HCT116 (cell line): ENCODE results near the gene SRSF2. TPM values are rescaled to one million over a fixed set of nuclear protein-coding genes. Genes with fewer than 3 reads are reported as not detected.
"Not testable (repeated sequence)": the region's sequence is repeated elsewhere in the genome, so short reads cannot be mapped to it uniquely, and the experiment has no call there.

ENCODE experiments used
- ATAC-seq: fragments of 200-7000 bp; cut with Tn5 transposase; 2 replicates; pipeline ENCODE4 v1.9.1; 2020; ENCODE audit warnings: mild to moderate bottlenecking, moderate library complexity
- BruUV-seq: library from RNA; stranded (reverse); fragments of 400-500 nt; replicated peaks from 2 replicates; lab custom pipeline; 2021; lab: Mats Ljungman, UMichigan
- CTCF ChIA-PET: fragments of 300-600 bp; sonication (Branson Sonifier 250); formaldehyde crosslinking; loops from one replicate; lab custom pipeline; 2021; ENCODE audit warnings: antibody characterized with exemption; lab: Charles Lee
- POLR2A ChIA-PET: fragments of 300-600, 350-600 bp; sonication (Branson Sonifier 250); formaldehyde crosslinking; loops from one replicate; lab custom pipeline; 2021; ENCODE audit warnings: antibody characterized with exemption; lab: Charles Lee
- RAD21 ChIA-PET, 2 experiments: fragments of 300-600 bp; sonication (Branson Sonifier 250); formaldehyde crosslinking; loops; one replicate each; lab custom pipeline; 2023; ENCODE audit warnings: low total read pairs in 2 of 2; ENCODE audit not compliant: uncharacterized antibody in 2 of 2, unreplicated experiment in 2 of 2, low non-redundant PET in 1 of 2; lab: Charles Lee
- DNase-seq: peaks from one replicate; pipeline ENCODE4 v3.0.0-alpha.2; 2010; ENCODE audit warnings: low read depth, low spot score
- H2AFZ ChIP-seq: fragments of 200-600 bp; shearing (Covaris generic), sonication (generic); 2 replicates; pipeline ENCODE4 v1.6.1; 2017; ENCODE audit warnings: low read depth, mixed run types, mixed read lengths, antibody characterized with exemption, low read length; ENCODE audit not compliant: poor library complexity, severe bottlenecking
- H3K27ac ChIP-seq: 2 replicates; pipeline ENCODE4 v1.5.1; 2012; ENCODE audit warnings: low read depth, low read length
- H3K27me3 ChIP-seq: fragments of 200-600 bp; sonication (generic); 2 replicates; pipeline ENCODE4 v1.6.1; 2016; ENCODE audit warnings: mixed run types, low read length, mixed read lengths; ENCODE audit not compliant: insufficient read depth
- H3K36me3 ChIP-seq, 2 experiments: fragments of 200-500 bp in 1 of 2; fragments of 200-600 bp in 1 of 2; sonication (Bioruptor generic) in 1 of 2; sonication (generic) in 1 of 2; 2 replicates each; pipeline versions ENCODE4 v1.5.1 to v1.6.1; 2014 to 2016; ENCODE audit warnings: low read length in 2 of 2, inconsistent platforms in 1 of 2, mixed read lengths in 1 of 2, mixed run types in 1 of 2; ENCODE audit not compliant: insufficient read depth in 2 of 2, control insufficient read depth in 1 of 2
- H3K4me1 ChIP-seq, 2 experiments: fragments of 200-600 bp in 1 of 2; sonication (generic) in 1 of 2; 2 replicates each; pipeline versions ENCODE4 v1.5.1 to v1.6.1; 2012 to 2017; ENCODE audit warnings: low read length in 2 of 2, inconsistent platforms in 1 of 2, mild to moderate bottlenecking in 1 of 2, mixed read lengths in 1 of 2, mixed run types in 1 of 2, moderate library complexity in 1 of 2; ENCODE audit not compliant: insufficient read depth in 2 of 2, control insufficient read depth in 1 of 2
- H3K4me2 ChIP-seq: fragments of 200-600 bp; sonication (generic); 2 replicates; pipeline ENCODE4 v1.6.1; 2017; ENCODE audit warnings: mixed run types, low read length, mixed read lengths
- H3K4me3 ChIP-seq, 2 experiments: fragments of 200-600 bp in 1 of 2; sonication (generic) in 1 of 2; replicated peaks in 1 of 2; 2 replicates each; pipeline ENCODE4 v1.5.1; 2011 to 2016; ENCODE audit warnings: low read length in 2 of 2, control low read depth in 1 of 2, low read depth in 1 of 2, mild to moderate bottlenecking in 1 of 2, mixed read lengths in 1 of 2, mixed run types in 1 of 2
- H3K79me2 ChIP-seq: fragments of 200-600 bp; sonication (generic); 2 replicates; pipeline ENCODE4 v1.6.1; 2017; ENCODE audit warnings: mild to moderate bottlenecking, mixed run types, low read length, moderate library complexity, mixed read lengths; ENCODE audit not compliant: insufficient read depth
- H3K9ac ChIP-seq: fragments of 200-600 bp; sonication (generic); 2 replicates; pipeline ENCODE4 v1.6.1; 2016; ENCODE audit warnings: low read length, mixed read lengths
- H3K9me2 ChIP-seq: fragments of 200-600 bp; sonication (generic), shearing (Covaris generic); 2 replicates; pipeline ENCODE4 v1.6.1; 2017; ENCODE audit warnings: mixed run types, mild to moderate bottlenecking, moderate library complexity; ENCODE audit not compliant: insufficient read depth
- H3K9me3 ChIP-seq, 2 experiments: fragments of 200-500 bp in 1 of 2; fragments of 200-600 bp in 1 of 2; sonication (Bioruptor generic) in 1 of 2; sonication (generic) in 1 of 2; 2 replicates each; pipeline ENCODE4 v1.6.1; 2014 to 2017; ENCODE audit warnings: low read length in 2 of 2, mixed read lengths in 2 of 2, inconsistent platforms in 1 of 2, low read depth in 1 of 2, mild to moderate bottlenecking in 1 of 2, mixed run types in 1 of 2, moderate library complexity in 1 of 2; ENCODE audit not compliant: control insufficient read depth in 1 of 2, insufficient read depth in 1 of 2
- H4K20me1 ChIP-seq: fragments of 200-600 bp; sonication (generic), shearing (Covaris generic); 2 replicates; pipeline ENCODE4 v1.6.1; 2017; ENCODE audit warnings: mixed run types, mild to moderate bottlenecking, moderate library complexity; ENCODE audit not compliant: insufficient read depth
- CEBPB ChIP-seq: IDR thresholded peaks from 2 replicates; pipeline ENCODE4 v1.6.1; 2012; ENCODE audit warnings: low read depth
- ELF1 ChIP-seq: IDR thresholded peaks from 2 replicates; pipeline ENCODE4 v1.6.1; 2012; ENCODE audit warnings: low read depth, borderline replicate concordance
- YY1 ChIP-seq: IDR thresholded peaks from 2 replicates; pipeline ENCODE4 v1.6.1; 2011; ENCODE audit warnings: low read length, low read depth, moderate library complexity, mild to moderate bottlenecking; ENCODE audit not compliant: insufficient replicate concordance; ENCODE audit errors: extremely low read depth
- ZFX ChIP-seq: fragments of 450-650 bp; IDR thresholded peaks from 2 replicates; pipeline ENCODE4 v1.6.1; 2017
- intact Hi-C: fragments of 100-400 bp; cut with micrococcal nuclease; formaldehyde crosslinking; loops from 2 replicates; pipeline ENCODE4 v1.10.0; 2022
- total RNA-seq: library from RNA; stranded (reverse); gene quantifications from one replicate; pipeline ENCODE4 v1.2.1, GENCODE V29; 2021; ENCODE audit not compliant: unreplicated experiment
- TF ChIP-seq, protein P1 (sequence below): IDR thresholded peaks from 2 replicates; pipeline ENCODE4 v1.6.1; 2012

Gene SRSF2
- total RNA-seq, 1 experiment from 2014 or later, result 422 TPM

DNA sequence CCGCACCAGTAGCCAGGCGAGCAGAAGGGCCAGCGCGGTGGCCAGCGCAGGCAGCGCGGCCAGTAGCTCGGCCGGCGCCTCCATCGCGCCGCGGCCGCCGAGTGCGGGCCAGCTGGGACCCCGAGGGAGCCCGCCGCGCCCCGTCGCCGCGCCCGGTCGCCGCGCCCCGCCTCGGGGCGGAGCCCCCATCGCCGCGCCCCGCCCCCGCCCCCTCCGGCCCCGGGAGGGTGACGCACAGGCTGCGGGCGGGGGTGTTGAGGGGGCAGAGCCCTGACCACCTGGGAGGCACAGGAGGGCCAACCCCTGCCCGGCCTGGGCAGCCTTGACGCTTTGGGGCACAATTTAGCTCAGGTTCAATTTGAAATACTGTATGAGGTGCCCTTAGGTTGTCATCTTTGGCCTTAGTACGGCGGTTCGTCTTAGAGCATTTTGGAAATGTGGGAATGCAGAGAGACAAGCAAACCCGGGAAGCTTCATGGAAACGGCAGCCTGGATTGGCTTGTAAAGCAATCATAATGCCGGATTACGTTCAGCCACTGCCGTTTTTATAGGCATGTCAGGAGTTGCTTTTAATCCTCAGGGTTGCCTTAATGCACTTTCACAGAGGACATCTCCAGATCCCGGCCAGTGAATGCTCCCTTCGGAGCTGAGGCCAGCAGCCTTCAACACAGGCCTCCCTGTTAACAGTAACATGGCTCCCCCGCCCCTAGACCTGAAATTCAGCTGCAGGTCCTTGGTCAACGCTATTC, 26.1 kb downstream of the SRSF2 start, which contains the start of gene MXRA7 (continued):
- TF ChIP-seq ELF1 (no peak), ZFX (no peak), YY1 (no peak), CEBPB (no peak)
- TF ChIP-seq, all 23 proteins: peak for 4

DNA sequence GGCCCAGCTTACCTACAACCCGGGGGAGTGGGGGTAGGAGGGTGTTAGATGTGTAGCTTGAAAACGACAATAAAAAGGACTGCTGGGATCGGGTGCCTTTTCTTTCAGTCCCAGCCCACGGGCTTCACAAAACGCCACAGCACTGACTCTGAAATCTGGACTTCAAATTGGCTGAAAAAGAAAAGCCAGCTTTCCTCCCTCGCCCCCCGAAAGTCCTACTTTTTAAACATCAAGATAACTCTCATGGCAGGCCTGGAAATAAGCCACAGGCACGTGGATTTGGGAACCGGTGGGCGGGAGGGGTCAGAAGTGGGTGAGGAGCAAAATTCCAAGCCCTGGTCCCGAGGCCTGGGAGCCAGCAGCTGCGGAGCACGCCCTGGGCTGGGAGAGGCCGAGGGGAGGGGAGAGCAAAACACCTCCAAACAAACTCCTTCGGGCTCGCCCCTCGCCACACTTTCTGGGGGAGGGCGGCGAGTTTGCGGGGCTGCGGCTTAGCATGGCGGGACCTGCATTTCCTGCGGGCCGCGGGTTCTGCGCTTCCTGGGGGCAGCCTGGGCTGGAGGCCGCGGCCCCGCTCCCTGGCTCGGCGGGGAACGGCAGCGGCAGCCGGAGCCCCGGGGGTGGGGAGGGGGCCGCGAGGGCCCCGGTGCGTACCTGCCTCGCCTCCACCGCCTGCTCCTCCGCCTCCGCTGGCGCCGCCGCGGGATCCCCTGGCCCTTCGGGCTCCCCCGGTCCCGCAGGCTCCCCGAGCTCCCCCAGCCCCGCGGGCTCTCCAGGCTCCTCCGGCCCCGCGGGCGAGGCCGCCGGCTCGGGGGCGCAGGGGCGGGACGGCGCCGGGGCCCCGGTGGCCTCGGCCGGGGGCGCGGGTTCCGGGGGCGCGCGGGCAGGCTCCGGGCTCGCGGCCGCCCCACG, 26.9 kb downstream of the SRSF2 start:
- H3K27ac ChIP-seq, result peak overlapping the region; percentile 47

More for the DNA sequence above, 26.9 kb downstream of the SRSF2 start:
- H3K9me3 ChIP-seq, H3K27me3 ChIP-seq, intact Hi-C loops, H2AFZ ChIP-seq, H3K9me2 ChIP-seq, BruUV-seq, DNase-seq, H4K20me1 ChIP-seq: not testable (repeated sequence)
- H3K4me2 ChIP-seq, result peak overlapping the region; percentile 92
- H3K36me3 ChIP-seq, result peaks cover 6 to 15% of the 10 kb centered on the region in 2 experiments; a peak in 2 of 4 replicates
- ChIA-PET POLR2A (interaction anchor here (1.4 kb wide), 1 partner anchor 9 kb away, joined by 3 read pairs; no protein-coding TSS in a partner anchor), RAD21 (interaction anchor here in 1 of 2 experiments (1.0 kb wide), 1 partner anchor 252 kb away, joined by 3 read pairs; no protein-coding TSS in a partner anchor), CTCF (interaction anchor here (3.3 kb wide), 1 partner anchor 29 kb away, joined by 12 read pairs; no protein-coding TSS in a partner anchor)
- H3K9ac ChIP-seq, result peak overlapping the region; percentile 79
- H3K4me1 ChIP-seq, result peaks cover 19 to 30% of the 10 kb centered on the region in 2 experiments
- TF ChIP-seq, protein P1, sequence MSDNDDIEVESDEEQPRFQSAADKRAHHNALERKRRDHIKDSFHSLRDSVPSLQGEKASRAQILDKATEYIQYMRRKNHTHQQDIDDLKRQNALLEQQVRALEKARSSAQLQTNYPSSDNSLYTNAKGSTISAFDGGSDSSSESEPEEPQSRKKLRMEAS, result peak; percentile 71
- peak; percentile 85 for TF ChIP-seq ZFX
- peak; percentile 33 for ATAC-seq
- H3K4me3 ChIP-seq, result peak overlapping the region; percentile 63 to 80
- H3K79me2 ChIP-seq, result peaks cover 29% of the 10 kb centered on the region
